Measurements from ENCODE around the gene AIG1. TPM values are rescaled to one million over a fixed set of nuclear protein-coding genes. Genes with fewer than 3 reads are reported as not detected.
"Not testable (repeated sequence)": the region's sequence is repeated elsewhere in the genome, so short reads cannot be mapped to it uniquely, and the experiment has no call there.

The AIG1 gene
- total RNA-seq, 1 donor from 2014 or later: 46.4 TPM

GRCh38 chr6:143126574-143126941 lies 65.9 kb downstream of the AIG1 start:
- no peak for DNase-seq (ENCODE audit: low spot score)

GRCh38 chr6:143127941-143128680 lies 67.4 kb downstream of the AIG1 start:
- DNase-seq (ENCODE audit: low spot score): no peak

- no peak for DNase-seq (ENCODE audit: low spot score)
Measured at GRCh38 chr6:143128681-143129015, 68.0 kb downstream of the AIG1 start.

GRCh38 chr6:143130928-143131327 lies 70.2 kb downstream of the AIG1 start:
- no peak for DNase-seq (ENCODE audit: low spot score)

GRCh38 chr6:143135325-143135724 lies 74.6 kb downstream of the AIG1 start:
- no peak for DNase-seq (ENCODE audit: low spot score)

- no peak for DNase-seq (ENCODE audit: low spot score)
Measured at GRCh38 chr6:143135797-143136561, 75.3 kb downstream of the AIG1 start.

GRCh38 chr6:143136647-143137046 lies 76.0 kb downstream of the AIG1 start:
- no peak for DNase-seq (ENCODE audit: low spot score)

GRCh38 chr6:143139239-143139784 lies 78.6 kb downstream of the AIG1 start:
- DNase-seq (ENCODE audit: low spot score): no peak

GRCh38 chr6:143139884-143140283 lies 79.2 kb downstream of the AIG1 start:
- not testable (repeated sequence) for DNase-seq (ENCODE audit: low spot score)

- no peak for DNase-seq (ENCODE audit: low spot score)
Measured at GRCh38 chr6:143140767-143141166, 80.1 kb downstream of the AIG1 start.

- DNase-seq (ENCODE audit: low spot score): no peak
Measured at GRCh38 chr6:143141442-143141841, 80.8 kb downstream of the AIG1 start.

GRCh38 chr6:143146186-143146851 lies 85.6 kb downstream of the AIG1 start:
- no peak for DNase-seq (ENCODE audit: low spot score)

- no peak for DNase-seq (ENCODE audit: low spot score)
Measured at GRCh38 chr6:143149771-143150170, 89.1 kb downstream of the AIG1 start.

- no peak for DNase-seq (ENCODE audit: low spot score)
Measured at GRCh38 chr6:143150281-143150680, 89.6 kb downstream of the AIG1 start.

- no peak for DNase-seq (ENCODE audit: low spot score)
Measured at GRCh38 chr6:143151381-143151780, 90.7 kb downstream of the AIG1 start.

- no peak for DNase-seq (ENCODE audit: low spot score)
Measured at GRCh38 chr6:143155681-143156080, 95.0 kb downstream of the AIG1 start.

- DNase-seq (ENCODE audit: low spot score): no peak
Measured at GRCh38 chr6:143157131-143157530, 96.4 kb downstream of the AIG1 start.

- DNase-seq (ENCODE audit: low spot score): no peak
Measured at GRCh38 chr6:143158113-143158581, 97.5 kb downstream of the AIG1 start.

GRCh38 chr6:143159001-143159400 lies 98.3 kb downstream of the AIG1 start:
- DNase-seq (ENCODE audit: low spot score): no peak

- no peak for DNase-seq (ENCODE audit: low spot score)
Measured at GRCh38 chr6:143160015-143160414, 99.3 kb downstream of the AIG1 start.

- DNase-seq (ENCODE audit: low spot score): no peak
Measured at GRCh38 chr6:143160439-143161220, 99.9 kb downstream of the AIG1 start.
